Effector memory CD8-positive, alpha-beta T cell (primary cell): ENCODE results near the gene MLST8.

Source experiments
- ATAC-seq: fragments of 150-1000 bp; cut with Tn5 transposase; replicated peaks from 2 replicates; pipeline ENCODE4 v1.10.0; 2021; ENCODE audit warnings: mild to moderate bottlenecking, moderate library complexity
- DNase-seq, 3 experiments: peaks; one replicate each; pipeline ENCODE4 v3.0.0; 2021
- H3K27ac Mint-ChIP-seq, 2 donors: one replicate each; pipeline ENCODE4 v1.8.0; 2022; ENCODE audit warnings: mild to moderate bottlenecking in 2 of 2, mixed read lengths in 2 of 2, moderate library complexity in 2 of 2
- H3K27me3 Mint-ChIP-seq, 2 donors: one replicate each; pipeline ENCODE4 v1.8.0; 2022; ENCODE audit warnings: mixed read lengths in 2 of 2
- H3K36me3 Mint-ChIP-seq: one replicate; pipeline ENCODE4 v1.8.0; 2022; ENCODE audit warnings: mild to moderate bottlenecking, moderate library complexity, mixed read lengths; ENCODE audit not compliant: insufficient read depth
- H3K4me1 Mint-ChIP-seq, 2 donors: one replicate each; pipeline ENCODE4 v1.8.0; 2022; ENCODE audit warnings: low read depth in 2 of 2, mixed read lengths in 2 of 2
- H3K4me3 Mint-ChIP-seq, 2 donors: one replicate each; pipeline ENCODE4 v1.8.0; 2022; ENCODE audit warnings: mild to moderate bottlenecking in 2 of 2, mixed read lengths in 2 of 2, moderate library complexity in 2 of 2
- H3K9me3 Mint-ChIP-seq, 2 donors: one replicate each; pipeline ENCODE4 v1.8.0; 2022; ENCODE audit warnings: mixed read lengths in 2 of 2

Gene MLST8

DNA sequence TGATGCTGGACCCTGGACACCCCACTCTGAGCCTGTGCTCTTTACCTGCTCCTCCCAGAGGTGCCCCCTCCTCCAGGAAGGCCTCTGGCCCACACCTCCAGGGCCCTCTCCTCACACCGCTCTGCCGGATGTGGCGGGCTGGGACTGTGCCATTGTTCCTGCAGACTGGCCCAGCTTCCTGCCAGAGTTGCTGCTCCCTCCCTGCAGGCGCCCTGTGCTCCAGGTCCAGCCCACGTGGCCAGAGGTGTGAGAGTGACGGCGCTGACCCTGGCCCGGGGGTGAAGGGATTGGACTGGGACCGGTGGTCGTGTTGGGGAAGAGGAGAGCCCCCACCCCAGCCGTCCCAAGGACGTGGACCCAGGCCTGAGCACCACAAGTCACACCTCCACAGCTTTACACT, 23.8 kb downstream of the MLST8 start:
- DNase-seq (no peak), ATAC-seq (no peak)
- Mint-ChIP-seq H3K27me3 (no peaks in the 10 kb centered on the region), H3K36me3 (peaks cover 33% of the 10 kb centered on the region), H3K9me3 (no peaks in the 10 kb centered on the region), H3K4me3 (no peak overlapping the region), H3K27ac (no peak overlapping the region), H3K4me1 (peaks cover 9 to 16% of the 10 kb centered on the region in 2 donors)

DNA sequence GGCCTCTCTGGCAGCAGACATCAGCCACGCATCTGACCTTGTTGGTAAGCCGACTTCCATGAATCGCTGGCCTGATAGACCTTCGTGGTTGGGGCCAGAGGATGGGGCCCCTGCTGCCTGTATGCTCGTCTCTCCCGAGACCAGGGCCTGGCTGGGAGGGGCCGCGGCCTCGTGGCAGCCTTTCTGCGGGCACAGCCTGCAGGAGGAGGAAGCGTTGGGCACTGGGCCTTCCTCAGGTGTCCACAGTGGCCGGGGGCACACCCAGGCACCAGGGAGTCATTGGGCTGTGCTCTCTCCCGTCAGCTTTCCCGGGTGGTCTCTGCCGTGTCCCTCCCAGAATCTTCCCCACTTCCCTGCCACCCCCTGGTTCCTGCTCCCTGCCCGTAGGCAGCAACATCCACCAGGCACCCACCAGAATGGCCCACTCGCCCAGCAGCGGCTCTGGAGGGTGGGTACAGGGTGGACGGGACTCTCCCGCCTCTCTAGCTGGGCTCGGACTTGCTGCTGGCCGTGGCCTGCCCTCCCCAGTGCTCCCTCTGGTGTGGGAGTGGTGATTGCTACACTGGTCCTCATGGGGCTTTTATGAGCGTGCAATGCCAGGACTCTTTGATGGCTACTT, 24.5 kb downstream of the MLST8 start:
- no peak overlapping the region for H3K27ac Mint-ChIP-seq
- no peak overlapping the region for H3K4me3 Mint-ChIP-seq

DNA sequence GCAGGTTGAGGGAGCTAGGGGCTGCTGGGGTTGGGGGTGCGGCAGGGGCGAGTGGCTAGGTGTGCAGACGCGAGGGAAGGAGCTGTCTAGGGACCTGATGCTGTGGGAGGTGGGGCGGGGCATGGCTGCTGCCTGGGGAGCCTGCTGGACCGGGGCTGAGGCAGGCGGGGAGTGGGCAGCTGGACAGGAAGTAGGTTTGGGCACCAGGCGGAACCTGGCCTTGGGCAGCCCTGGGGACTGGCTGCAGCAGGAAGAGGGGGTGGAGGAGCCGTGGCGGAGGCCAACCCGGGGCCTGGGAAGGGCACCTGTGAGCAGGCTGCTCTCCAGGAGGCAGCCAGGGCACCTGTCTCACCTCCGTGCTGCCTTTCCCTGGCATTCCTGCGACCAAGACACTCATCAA, 25.1 kb downstream of the MLST8 start:
- Mint-ChIP-seq H3K4me1 (peaks cover 0 to 10% of the 10 kb centered on the region in 2 donors), H3K27me3 (no peaks in the 10 kb centered on the region), H3K4me3 (no peak overlapping the region), H3K9me3 (no peaks in the 10 kb centered on the region), H3K27ac (no peak overlapping the region), H3K36me3 (peaks cover 35% of the 10 kb centered on the region)
- DNase-seq = no peak
- ATAC-seq = no peak

More for the DNA sequence above, 24.5 kb downstream of the MLST8 start:
- H3K36me3 Mint-ChIP-seq = peaks cover 35% of the 10 kb centered on the region
- peaks cover 3 to 12% of the 10 kb centered on the region in 2 donors for H3K4me1 Mint-ChIP-seq
- no peaks in the 10 kb centered on the region for H3K9me3 Mint-ChIP-seq
- no peaks in the 10 kb centered on the region for H3K27me3 Mint-ChIP-seq
- no peak for ATAC-seq
- no peak for DNase-seq

DNA sequence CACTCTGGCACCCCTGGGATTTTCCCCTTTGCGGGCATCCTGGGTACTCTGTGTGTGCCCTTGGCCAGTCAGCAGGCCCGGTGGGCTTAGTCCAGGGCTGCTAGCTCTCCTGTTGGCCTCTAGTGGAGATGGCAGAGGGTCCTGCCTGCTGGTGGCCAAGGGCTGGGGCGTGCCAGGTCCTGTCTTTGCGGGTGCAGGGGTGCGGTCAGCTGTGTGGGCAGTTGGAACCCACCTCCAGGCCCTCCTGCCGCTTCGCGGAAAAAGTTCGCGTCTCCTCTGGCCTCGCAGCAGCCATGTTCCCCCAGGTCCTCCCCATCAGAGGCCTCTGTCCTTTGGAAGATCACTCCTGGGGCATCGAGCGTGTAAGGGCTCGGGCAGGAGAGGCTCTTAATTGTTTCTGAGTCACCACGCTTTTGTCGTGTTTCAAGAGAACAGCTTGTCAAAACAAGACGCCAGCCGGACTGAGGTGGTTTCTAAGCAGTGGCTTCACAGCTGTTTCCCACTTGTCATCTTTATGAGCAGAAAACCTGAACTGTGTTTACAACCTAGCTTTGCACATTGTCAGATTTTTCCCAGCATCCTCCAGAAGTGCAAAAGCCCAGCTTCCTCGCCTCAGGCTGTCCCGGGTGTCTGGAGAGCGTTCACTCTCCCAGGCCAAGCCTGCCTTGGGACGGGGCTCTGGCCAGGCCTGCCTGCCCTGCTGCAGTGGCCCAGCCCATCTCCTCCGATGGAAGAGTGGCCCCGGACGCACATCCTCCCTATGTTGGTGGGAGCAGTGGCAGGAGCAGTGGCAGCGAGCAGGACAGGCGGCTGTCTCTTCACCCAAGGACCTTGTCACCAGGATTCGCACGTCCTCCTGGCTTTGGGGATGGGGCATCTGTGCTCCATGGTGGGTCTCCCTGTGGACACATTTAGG, 26.0 kb downstream of the MLST8 start:
- H3K4me1 Mint-ChIP-seq = peaks cover 0 to 5% of the 10 kb centered on the region in 2 donors
- no peaks in the 10 kb centered on the region for H3K9me3 Mint-ChIP-seq
- no peak overlapping the region for H3K4me3 Mint-ChIP-seq
- H3K27me3 Mint-ChIP-seq = no peaks in the 10 kb centered on the region
- DNase-seq (no peak), ATAC-seq (no peak)
- H3K36me3 Mint-ChIP-seq = peaks cover 31% of the 10 kb centered on the region
- H3K27ac Mint-ChIP-seq = no peak overlapping the region

DNA sequence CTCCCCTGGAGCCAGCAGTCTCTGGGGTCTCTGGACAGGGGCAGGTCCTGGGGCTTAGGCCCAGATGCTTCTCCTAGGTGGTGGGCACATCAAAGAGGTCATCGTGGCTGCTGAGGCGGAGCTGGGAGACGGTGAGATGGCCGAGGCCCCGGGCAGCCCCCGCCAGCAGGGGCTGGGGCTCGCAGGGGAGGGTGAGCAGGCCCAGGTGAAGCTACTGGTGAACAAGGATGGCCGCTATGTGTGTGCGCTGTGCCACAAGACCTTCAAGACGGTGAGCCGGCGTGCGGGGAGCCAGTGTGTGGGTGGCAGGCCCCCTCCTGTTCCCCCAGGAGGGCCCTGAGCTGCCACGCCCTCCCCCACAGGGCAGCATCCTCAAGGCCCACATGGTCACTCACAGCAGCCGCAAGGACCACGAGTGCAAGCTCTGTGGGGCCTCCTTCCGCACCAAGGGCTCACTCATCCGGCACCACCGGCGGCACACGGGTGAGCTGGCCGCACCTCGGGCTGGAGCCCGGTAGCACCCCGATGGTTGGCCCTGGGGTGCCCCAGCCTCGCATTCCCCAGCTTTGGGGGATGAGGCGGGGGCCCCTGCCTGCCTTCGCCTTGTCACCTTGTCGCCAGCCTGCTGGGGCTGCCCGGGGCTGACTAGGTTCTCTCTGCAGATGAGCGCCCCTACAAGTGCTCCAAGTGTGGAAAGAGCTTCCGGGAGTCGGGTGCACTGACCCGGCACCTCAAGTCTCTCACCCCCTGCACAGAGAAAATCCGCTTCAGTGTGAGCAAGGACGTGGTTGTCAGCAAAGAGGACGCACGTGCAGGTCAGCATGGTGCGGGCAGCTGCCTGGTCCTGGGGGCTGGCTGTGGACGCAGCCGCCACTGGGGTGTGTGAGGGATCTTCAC, 27.1 kb downstream of the MLST8 start:
- Mint-ChIP-seq H3K4me3 (no peak overlapping the region), H3K4me1 (peaks cover 0 to 2% of the 10 kb centered on the region in 2 donors), H3K9me3 (no peaks in the 10 kb centered on the region), H3K27ac (no peak overlapping the region), H3K27me3 (no peaks in the 10 kb centered on the region), H3K36me3 (peaks cover 26% of the 10 kb centered on the region)
- DNase-seq (no peak), ATAC-seq (no peak)

DNA sequence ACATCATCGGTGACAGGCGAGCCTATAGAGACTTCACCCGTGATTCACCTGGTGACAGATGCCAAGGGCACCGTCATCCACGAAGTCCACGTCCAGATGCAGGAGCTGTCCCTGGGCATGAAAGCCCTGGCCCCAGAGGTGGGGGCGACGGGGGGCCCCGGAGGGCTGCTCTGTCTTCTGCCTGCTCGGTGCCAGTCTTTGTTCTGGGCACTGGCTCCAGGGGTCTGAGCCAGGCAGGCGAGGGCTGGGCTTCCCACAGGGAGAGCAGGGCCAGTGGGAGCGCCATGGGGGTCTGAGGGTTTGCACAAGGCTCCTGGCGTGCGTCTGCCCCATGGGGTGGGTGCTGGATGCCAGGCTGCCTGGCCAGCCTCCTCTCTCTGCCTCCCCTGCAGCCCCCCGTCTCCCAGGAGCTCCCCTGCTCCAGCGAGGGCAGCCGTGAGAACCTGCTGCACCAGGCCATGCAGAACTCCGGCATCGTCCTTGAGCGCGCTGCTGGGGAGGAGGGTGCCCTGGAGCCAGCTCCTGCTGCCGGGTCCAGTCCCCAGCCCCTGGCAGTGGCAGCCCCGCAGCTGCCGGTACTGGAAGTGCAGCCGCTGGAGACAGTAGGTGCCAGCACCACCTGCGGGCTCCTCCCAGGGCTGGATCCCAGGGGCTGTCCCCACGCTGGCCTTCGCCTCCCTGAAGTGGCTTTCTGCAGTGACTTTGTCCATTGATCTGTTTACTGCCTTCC, 28.0 kb downstream of the MLST8 start:
- no peak for DNase-seq
- no peaks in the 10 kb centered on the region for H3K9me3 Mint-ChIP-seq
- ATAC-seq = no peak
- H3K4me1 Mint-ChIP-seq = peaks cover 0 to 2% of the 10 kb centered on the region in 2 donors
- H3K4me3 Mint-ChIP-seq = no peak overlapping the region
- H3K27ac Mint-ChIP-seq = no peak overlapping the region
- peaks cover 24% of the 10 kb centered on the region for H3K36me3 Mint-ChIP-seq
- H3K27me3 Mint-ChIP-seq = no peaks in the 10 kb centered on the region

DNA sequence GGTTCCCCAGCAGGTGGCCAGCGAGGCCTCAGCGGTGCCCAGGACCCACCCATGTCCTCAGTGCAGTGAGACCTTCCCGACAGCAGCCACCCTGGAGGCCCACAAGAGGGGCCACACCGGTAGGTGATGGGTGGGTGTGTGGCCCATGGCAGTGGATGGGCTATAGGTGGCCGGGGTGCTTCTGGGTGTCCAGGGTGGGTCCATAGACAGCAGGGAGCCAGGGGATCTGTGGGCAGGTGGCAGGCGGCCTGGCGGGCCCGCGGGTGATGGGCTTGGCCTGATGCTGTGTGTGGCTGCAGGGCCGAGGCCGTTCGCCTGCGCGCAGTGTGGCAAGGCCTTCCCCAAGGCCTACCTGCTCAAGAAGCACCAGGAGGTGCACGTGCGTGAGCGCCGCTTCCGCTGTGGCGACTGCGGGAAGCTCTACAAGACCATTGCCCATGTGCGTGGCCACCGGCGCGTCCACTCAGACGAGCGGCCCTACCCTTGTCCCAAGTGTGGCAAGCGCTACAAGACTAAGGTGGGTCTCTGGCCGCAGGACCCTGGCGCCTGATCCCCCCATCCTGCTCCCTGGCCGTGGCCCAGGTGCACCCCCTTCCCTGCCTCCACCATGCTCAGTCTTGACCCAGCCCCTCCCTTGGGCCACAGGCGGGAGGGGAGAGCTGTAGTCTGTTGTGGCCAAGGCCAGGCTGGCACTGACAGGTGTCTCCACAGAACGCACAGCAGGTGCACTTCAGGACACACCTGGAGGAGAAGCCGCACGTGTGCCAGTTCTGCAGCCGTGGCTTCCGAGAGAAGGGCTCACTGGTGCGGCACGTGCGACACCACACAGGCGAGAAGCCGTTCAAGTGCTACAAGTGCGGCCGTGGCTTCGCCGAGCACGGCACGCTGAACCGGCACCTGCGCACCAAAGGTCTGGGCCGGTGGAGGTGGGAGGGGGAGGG, 28.9 kb downstream of the MLST8 start:
- no peak for ATAC-seq
- no peak overlapping the region for H3K27ac Mint-ChIP-seq
- no peak for DNase-seq
- H3K4me3 Mint-ChIP-seq = no peak overlapping the region
- no peaks in the 10 kb centered on the region for H3K9me3 Mint-ChIP-seq
- peaks cover 21% of the 10 kb centered on the region for H3K36me3 Mint-ChIP-seq
- peaks cover 0 to 2% of the 10 kb centered on the region in 2 donors for H3K4me1 Mint-ChIP-seq
- H3K27me3 Mint-ChIP-seq = no peaks in the 10 kb centered on the region

DNA sequence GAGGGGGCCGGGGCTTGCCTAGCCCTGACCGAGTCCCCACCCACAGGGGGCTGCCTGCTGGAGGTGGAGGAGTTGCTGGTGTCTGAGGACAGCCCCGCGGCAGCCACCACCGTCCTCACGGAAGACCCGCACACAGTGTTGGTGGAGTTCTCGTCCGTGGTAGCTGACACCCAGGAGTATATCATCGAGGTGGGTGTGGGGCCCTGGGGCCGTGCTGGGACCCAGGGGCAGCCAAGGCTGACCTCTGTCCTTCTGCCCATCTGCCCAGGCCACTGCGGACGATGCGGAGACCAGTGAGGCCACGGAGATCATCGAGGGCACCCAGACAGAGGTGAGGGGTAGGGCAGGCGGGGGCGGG, 29.5 kb downstream of the MLST8 start:
- no peaks in the 10 kb centered on the region for H3K27me3 Mint-ChIP-seq
- no peak overlapping the region for H3K27ac Mint-ChIP-seq
- H3K36me3 Mint-ChIP-seq = peaks cover 16% of the 10 kb centered on the region
- DNase-seq (no peak), ATAC-seq (no peak)
- no peaks in the 10 kb centered on the region for H3K9me3 Mint-ChIP-seq
- H3K4me3 Mint-ChIP-seq = no peak overlapping the region
- H3K4me1 Mint-ChIP-seq = peaks cover 0 to 2% of the 10 kb centered on the region in 2 donors

DNA sequence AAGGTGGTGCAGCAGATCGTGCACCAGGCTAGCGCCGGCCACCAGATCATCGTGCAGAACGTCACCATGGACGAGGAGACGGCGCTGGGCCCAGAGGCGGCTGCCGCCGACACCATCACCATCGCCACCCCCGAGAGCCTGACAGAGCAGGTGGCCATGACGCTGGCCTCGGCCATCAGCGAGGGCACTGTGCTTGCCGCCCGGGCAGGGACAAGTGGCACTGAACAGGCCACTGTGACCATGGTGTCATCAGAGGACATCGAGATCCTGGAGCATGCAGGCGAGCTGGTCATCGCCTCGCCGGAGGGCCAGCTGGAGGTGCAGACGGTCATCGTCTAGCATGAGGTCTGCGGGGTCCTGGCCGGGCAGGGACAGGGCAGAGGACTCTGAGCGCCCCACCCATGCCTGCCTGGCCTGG, 30.0 kb downstream of the MLST8 start:
- Mint-ChIP-seq H3K9me3 (no peaks in the 10 kb centered on the region), H3K36me3 (peaks cover 13% of the 10 kb centered on the region), H3K4me1 (peaks cover 0 to 2% of the 10 kb centered on the region in 2 donors), H3K4me3 (no peak overlapping the region), H3K27ac (no peak overlapping the region), H3K27me3 (no peaks in the 10 kb centered on the region)
- no peak for DNase-seq
- no peak for ATAC-seq

DNA sequence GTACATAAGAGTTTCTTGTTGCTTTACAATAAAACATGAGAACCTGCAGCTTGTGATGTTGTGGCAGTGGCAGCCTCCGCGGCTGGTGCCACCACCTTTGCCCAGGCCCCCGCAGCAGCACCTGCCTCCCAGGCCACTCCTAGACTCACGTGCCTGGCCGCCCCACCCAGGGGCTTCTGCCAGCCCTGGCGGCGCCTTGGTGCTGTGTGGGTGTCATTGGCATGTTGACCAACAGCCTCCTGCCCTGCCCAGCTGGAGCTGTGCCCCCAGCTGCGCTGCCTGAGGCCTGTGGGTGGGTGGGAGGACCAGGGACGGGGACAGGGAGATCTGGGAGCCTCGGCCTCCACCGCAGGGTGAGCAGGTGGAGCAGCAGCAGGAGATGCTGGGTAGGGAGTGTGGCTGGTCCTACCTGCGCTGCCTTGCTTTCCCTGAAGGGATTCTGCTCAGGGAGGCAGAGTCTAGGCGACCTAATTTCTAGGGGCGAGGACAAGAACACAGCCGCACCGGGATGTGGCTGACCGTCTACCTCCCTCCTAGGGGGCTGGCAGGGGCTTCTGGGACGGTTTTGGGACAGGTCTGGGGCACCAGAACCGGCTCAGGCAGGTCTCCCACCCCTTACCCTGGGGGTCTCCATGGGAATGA, 30.6 kb downstream of the MLST8 start:
- H3K27me3 Mint-ChIP-seq = no peaks in the 10 kb centered on the region
- no peaks in the 10 kb centered on the region for H3K9me3 Mint-ChIP-seq
- H3K4me3 Mint-ChIP-seq = peak overlapping the region in 1 of 2 donors; percentile 14
- ATAC-seq (no peak), DNase-seq (no peak)
- no peak overlapping the region for H3K27ac Mint-ChIP-seq
- peaks cover 0 to 2% of the 10 kb centered on the region in 2 donors for H3K4me1 Mint-ChIP-seq
- H3K36me3 Mint-ChIP-seq = peaks cover 10% of the 10 kb centered on the region

DNA sequence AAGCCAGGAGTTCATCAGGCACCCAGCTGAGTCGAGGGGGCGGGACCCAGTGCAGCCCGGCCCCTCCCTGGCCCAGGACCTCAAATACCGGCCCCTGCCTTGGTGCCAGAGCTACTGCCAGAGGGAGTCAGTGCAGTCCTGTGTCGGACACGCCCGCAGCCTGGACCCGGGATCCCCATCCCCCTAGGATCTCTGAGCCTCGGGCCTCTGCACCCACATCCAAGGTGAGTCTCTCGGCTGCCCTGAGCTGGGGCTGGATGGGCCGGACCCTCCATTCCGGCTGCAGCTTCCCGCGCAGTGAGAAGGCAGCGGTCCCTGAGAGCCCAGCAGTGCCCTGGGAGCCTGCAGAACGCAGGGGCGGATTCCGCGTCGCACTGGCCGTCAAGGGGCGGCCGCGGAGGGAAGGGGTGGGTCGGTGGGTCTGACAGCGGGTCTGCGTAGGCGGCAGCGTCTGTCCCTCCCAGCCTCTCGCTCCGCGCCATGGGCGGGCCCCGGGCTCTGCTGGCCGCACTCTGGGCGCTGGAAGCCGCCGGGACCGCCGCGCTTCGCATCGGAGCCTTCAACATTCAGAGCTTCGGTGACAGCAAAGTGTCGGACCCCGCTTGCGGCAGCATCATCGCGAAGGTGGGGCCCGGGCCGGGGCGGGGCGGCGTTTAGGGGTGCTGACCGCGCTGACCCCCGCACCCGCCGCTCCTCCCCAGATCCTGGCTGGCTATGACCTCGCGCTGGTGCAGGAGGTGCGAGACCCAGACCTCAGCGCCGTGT, 31.3 kb downstream of the MLST8 start, which contains the start of gene DNASE1L2:
TSS of gene DNASE1L2 (plus strand) at position 108 of the 765 bp plus-strand sequence. CDS start at position 481, 373 bp downstream.
- ATAC-seq = no peak
- H3K4me3 Mint-ChIP-seq = peak within 1 kb of the TSS in 1 of 2 donors; percentile 14
- H3K27me3 Mint-ChIP-seq = no peaks in the 10 kb centered on the region
- H3K36me3 Mint-ChIP-seq = peaks cover 10% of the 10 kb centered on the region
- H3K9me3 Mint-ChIP-seq = no peaks in the 10 kb centered on the region
- DNase-seq = no peak
- no peak within 1 kb of the TSS for H3K27ac Mint-ChIP-seq
- peaks cover 0 to 2% of the 10 kb centered on the region in 2 donors for H3K4me1 Mint-ChIP-seq
